HG03460 (cell line): ENCODE data around the gene TTC21A.
"Not testable (repeated sequence)": the region's sequence is repeated elsewhere in the genome, so short reads cannot be mapped to it uniquely, and the experiment has no call there.

ENCODE experiments used
- ATAC-seq: cut with Tn5 transposase; IDR thresholded peaks from one replicate; pipeline ENCODE4 v1.9.1; 2021; ENCODE audit not compliant: unreplicated experiment

Gene TTC21A, protein sequence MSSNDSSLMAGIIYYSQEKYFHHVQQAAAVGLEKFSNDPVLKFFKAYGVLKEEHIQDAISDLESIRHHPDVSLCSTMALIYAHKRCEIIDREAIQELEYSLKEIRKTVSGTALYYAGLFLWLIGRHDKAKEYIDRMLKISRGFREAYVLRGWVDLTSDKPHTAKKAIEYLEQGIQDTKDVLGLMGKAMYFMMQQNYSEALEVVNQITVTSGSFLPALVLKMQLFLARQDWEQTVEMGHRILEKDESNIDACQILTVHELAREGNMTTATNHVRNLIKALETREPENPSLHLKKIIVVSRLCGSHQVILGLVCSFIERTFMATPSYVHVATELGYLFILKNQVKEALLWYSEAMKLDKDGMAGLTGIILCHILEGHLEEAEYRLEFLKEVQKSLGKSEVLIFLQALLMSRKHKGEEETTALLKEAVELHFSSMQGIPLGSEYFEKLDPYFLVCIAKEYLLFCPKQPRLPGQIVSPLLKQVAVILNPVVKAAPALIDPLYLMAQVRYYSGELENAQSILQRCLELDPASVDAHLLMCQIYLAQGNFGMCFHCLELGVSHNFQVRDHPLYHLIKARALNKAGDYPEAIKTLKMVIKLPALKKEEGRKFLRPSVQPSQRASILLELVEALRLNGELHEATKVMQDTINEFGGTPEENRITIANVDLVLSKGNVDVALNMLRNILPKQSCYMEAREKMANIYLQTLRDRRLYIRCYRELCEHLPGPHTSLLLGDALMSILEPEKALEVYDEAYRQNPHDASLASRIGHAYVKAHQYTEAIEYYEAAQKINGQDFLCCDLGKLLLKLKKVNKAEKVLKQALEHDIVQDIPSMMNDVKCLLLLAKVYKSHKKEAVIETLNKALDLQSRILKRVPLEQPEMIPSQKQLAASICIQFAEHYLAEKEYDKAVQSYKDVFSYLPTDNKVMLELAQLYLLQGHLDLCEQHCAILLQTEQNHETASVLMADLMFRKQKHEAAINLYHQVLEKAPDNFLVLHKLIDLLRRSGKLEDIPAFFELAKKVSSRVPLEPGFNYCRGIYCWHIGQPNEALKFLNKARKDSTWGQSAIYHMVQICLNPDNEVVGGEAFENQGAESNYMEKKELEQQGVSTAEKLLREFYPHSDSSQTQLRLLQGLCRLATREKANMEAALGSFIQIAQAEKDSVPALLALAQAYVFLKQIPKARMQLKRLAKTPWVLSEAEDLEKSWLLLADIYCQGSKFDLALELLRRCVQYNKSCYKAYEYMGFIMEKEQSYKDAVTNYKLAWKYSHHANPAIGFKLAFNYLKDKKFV (N-terminal part only)

DNA sequence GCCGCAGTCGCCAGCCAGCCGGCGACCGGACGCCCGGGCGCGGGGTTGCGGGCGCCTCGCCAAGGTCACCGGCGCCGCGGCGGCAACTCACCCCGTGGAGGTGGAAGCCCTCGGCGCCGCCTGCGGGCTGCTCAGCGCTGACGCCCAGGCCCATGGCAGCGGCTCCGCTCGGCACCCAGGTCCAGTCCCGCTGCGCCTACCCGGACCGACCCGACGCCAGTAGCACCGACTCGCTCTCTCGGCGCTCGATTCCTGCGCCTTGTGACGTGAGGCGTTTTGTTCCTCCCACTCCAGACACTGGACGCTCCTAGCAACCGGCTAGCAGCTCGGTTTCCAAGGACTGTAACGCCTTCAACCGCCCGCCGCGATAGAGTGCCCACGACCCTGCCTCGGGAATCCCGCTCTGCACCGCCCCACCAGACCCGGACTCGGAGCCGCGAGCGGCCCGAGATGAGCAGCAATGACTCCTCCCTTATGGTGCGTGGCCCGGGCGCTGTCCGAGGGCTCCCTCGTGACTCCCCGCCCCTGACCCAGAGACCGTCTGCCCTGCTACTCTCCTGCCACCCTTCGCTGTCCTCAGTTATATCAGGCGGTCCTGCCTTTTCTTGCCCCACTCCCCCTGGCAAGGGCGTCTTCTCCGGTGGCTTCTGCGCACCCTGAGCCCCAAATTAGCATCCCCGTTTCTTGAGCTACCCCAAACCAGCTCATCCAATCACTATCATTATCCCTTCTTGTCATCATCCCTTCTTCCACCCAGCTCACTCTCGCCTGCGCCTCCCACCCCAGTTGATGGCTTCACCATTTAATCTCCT is at the start of gene TTC21A, which contains the start of gene GORASP1:
Gene TTC21A, plus strand, starts transcription at position 293 of the 812 bp plus-strand sequence. Its CDS starts 158 bp downstream, at position 451.
Gene GORASP1, minus strand, starts transcription at position 240 of the 812 bp plus-strand sequence. Its CDS starts 86 bp downstream, at position 154.
- peak; percentile 46 for ATAC-seq

DNA sequence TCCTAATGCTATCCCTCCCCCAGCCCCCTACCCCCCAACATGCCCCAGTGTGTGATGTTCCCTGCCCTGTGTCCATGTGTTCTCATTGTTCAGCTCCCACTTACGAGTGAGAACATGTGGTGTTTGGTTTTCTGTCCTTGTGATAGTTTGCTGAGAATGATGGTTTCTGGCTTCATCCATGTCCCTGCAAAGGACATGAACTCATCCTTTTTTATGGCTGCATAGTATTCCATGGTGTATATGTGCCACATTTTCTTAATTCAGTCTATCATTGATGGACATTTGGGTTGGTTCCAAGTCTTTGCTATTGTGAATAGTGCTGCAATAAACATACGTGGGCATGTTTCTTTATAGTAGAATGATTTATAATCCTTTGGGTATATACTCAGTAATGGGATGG is 46.3 kb upstream of the TTC21A start:
- ATAC-seq: not testable (repeated sequence)

DNA sequence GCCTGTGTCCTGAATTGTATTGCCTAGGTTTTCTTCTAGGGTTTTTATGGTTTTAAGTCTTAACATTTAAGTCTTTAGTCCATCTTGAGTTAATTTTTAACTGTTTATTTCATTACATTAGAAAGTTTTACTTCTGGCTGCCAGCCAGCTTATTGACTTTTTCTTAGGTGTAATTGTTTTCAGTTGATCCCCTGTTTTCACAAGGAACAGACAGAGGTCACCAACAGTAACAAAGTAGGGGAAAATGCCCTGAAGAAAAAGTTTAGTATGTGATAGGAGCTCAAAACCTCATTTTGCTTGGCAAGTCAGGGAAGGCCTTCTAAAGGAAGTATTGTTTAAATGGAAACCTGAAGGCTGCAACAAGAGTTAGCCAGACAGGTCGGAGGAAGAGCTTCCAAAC is 45.3 kb upstream of the TTC21A start:
- no peak for ATAC-seq

DNA sequence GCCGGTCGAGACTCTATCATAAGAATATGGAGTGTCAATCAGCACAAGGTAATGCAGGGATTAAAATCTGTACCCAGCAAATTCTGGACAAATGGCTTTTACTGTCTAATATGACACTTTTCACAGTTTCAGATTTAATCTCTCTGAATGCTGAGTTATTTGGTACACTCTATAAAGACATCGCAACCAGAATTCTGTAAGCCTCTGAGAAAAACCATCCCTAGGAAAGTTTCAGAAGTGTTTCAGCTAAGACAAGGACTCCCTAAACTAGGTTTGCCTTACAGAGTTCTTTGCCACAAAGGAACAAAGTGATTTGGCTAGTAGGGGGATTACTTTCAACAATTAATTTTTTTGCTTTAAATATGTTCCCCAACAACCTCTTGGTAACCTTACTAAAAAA is 44.3 kb upstream of the TTC21A start:
- no peak for ATAC-seq

DNA sequence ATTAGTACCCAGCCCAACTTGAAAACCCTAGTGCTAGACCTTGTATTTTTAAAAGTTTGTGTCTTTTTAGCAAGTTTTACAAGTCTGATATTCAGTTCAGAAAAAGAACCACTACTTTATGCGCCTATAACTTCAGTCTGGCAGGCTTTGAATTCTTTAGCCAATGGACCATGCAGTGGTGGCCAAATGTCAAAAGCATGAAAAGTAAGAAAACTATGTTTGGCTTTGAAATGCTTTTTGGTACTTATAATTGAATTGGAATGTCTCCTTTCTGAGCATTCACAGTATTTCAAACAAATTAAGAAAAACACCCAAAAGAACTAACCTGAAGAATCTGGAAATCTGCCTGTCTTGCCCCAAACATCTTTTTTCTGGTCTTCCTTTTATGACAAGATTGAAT is 42.8 kb upstream of the TTC21A start:
- ATAC-seq: no peak

DNA sequence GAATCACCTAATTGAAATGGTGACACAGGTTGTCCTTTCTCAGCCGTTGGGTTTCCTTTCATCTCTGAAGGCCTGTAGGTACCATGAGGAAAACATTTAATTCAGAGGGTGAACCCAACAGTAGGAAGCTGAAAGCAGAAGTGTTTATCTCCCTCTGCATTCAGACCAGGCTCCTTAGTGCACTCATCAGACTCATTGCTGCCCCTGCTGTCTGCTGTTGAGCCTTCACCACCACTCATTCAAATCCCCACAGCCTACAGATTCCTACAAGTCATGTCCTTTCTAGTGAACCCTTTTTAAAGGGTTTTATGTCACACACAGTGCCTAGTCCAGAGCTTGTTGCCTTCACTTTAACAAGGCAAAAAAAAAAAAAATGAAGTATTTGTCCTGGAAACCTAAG is 42.3 kb upstream of the TTC21A start:
- ATAC-seq: peak; percentile 97

DNA sequence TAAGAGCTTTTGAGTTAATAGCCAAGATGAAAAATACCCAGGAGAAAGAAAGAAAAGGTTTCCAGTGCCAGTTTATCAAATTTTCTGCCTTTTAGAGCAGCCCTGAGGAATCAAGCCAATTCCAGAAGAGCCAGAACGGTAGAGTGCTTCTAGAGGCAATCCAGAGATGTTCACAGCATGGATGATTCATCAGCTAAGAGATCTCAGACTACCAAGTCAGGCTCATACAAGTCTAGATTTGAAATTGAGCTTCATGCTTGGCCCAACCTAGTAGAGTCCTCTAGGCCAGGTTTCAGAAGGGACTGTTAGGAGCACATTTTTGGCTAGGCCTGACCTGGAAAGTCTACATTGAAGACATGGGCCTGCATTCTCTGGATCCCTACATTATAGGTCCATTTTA is 40.2 kb upstream of the TTC21A start:
- ATAC-seq: no peak

DNA sequence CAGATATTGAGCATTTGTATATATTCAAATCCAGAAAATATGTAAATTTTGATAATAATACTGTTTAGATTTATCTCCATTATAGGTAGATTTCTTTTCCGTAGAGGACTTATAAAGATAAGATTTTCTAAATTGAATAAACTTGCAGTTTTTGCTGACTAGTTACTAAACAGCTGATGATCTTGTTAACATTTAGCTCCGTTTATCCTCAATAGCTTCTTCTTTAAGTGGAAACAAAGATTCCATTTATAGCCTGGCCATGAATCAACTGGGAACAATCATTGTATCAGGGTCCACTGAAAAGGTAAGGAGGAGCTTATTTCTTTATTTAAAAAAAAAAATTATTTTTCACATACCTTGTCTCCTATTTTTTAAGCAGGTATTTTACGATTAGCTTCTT is 38.9 kb upstream of the TTC21A start:
- no peak for ATAC-seq

DNA sequence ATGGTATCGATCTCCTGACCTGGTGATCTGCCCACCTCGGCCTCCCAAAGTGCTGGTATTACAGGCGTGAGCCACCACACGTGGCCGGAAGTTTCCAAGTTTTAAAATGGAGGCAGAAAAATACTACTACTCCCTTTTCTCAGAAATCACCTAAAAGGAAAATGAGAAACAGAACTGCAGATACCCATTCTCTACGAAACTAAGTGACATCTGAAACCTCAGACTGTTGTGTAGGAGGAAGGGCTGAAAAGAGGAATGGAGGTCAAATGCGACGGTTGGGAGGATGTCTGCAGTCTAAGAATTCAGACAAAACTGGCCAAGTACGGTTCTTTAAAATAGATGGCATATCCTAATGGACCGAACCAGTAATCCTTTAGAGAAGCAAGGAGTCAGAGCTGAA is 31.6 kb upstream of the TTC21A start:
- no peak for ATAC-seq

DNA sequence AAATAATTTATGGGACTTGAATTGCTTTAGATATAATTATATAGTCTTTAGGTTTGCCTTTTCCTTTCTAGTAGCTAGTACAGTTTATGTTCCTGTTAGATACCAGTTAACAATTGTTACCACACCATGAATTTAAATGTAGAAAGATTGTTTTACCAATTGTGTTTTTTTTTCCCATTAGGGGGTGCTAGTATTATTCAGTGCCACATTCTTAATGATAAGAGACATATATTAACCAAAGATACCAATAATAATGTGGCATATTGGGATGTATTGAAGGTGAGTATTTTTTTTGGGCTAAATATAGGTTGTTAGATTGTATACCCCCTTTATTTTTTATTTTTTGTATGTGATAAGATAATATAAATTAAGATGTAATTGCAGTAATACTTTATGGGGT is 27.9 kb upstream of the TTC21A start:
- ATAC-seq: no peak

DNA sequence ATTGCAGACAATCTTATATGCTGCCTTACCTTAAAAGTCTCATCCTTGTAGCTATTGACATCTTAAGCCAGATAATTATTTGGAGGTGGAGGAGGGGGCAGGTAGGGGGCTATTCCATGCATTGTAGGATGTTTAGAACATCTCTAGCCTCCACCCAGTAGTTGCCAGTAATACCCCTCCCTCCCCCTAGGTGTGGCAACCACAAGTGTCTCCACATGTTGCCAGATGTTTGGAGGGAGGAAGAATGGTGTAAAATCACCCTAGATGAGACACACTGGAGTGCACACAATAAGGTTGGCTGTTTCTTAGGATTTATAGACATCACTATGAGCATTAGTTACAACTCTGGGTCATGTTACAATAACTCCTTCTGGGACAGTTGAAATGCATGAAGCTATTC is 27.5 kb upstream of the TTC21A start:
- no peak for ATAC-seq

DNA sequence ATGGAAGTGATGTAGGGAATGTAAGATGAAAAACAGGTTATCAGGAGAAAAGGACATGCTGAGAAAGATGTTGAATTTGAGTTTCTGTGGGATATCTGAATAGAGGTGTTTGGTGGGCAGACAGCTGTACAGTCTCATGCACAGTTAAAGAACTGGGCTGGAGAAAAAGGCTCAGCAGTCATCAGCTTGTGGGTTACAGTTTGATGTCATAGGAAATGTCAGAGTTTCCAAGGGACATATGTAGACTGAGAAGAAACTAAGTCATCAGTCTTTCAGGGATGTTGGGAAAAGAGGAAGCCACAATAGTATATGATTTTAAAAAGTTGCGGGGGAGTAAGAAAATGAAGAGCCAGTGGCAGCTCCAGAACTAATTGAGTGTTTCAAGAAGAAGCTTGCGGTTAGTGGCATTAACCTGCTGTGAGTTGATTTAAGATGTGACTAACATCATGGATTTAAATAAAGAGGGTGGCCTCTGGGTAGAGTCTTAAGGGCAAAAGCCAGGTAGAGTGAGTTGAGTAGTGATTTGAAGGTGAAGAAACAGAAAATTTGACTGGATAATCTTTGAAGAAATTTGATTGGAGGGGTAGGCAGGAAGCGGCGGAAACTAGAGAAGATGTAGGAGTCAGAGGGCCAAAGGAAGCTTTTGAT is 24.7 kb upstream of the TTC21A start:
- ATAC-seq: no peak

DNA sequence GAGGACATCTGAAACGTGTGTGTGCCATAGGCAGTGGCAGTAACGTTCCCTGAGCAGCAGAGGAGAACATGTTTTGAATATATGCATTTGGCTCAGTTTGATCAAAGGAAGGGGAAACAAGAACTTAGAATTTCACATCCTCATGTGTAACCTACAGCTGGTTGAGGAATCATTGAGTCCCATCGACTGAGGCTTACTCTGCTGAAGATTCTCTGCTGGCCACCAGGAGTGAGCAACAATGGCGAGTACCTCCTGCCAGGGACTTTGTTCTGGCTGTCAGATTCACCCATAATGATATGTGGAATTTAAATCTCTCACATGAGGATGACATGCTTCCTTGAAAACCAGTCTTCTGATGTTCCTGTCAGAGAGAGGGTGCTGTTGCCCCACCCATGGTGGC is 21.3 kb upstream of the TTC21A start:
- no peak for ATAC-seq

DNA sequence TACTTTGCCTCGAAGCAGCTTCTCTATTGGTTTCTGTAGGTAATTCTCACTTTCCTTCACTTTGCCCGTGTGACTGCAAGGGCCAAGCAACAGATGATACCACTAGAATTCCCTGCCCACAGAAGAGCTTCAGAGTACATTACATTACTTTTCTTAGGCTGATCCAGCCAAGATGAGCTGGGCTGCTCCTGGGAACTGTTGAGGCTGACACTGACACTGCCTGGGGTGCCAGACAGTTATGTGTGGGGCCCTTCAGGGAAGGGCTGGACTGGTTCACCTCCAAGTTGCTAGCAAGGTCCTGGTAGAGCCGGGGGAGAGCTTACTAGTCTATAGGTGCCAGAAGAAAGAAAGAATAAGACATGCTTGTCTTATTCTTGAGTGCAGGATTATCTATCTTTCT is 19.0 kb upstream of the TTC21A start:
- ATAC-seq: no peak

DNA sequence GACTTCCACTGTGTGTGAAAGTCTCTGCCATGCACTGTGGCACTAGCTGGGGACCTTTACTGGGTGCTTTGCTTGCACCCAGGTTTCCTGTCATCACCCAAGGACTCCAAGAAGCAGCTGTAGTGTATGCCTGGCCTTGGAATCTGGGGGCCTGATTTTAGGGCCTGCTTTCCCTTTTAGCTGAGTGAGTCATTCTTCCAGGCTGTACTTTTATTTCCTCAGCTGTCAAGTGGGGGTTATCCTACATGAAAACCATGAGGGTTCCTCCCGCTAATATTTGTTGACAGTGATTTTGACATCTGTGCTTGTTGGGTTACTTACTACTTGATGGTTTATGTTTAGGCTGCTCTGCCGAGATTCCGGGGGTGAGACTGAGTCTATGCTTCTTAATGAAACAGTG is 18.6 kb upstream of the TTC21A start:
- ATAC-seq: no peak

DNA sequence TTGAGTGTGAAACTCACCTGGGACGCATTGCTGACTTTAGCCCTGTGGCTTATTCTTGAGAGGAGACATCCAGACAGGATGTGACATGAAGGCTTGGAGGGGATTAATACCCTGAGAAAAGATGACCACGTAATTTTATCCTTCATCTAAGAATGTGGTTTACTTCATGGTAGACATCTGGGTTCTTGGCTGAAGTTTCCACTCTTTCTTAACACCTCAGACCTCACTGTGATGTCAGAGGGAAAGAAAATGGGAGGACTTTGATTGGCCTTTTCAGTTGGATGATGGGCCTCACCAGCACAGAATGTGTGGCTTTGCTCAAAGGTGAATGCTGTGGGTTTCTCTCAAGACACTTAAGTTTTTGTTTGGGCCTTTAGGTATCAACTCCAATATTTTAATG is 16.6 kb upstream of the TTC21A start:
- no peak for ATAC-seq

DNA sequence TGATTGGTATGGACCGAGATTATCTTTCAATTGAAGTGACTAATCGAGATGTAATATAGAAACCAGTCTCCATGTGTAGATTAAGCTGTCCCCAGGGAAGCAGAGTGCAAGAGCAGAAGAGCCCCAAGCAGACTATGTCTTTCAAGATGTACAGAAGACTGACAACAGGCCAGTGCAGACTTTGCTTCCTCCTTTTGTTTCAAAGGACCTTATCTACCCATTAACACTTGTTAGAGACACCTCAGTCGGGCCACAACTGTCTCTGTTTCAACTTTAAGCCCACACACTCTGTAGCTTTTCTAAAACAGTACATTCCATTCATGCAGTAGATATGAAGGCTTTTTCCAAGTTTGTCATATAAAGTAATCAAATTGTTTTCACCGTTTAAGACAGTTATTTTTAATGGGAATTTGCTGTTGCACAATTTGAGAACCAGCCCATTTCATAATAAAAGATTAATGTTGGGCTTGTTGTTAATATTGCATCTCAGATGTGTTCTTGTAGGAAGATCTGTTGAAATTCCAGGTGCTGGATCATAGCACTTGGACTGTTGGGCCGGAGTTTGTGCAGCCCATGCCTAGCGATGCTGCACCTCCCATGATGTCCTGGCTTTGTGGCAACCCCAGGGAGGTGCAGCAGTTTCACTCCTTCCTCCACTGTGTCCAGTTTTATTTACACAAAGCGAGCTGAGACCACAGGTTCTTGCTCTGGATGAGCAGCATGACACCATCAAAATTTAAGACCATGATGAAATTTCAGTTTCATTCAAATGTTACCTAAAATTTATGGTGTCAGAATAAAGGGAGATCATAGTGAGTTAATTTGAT is 12.4 kb upstream of the TTC21A start:
- no peak for ATAC-seq

DNA sequence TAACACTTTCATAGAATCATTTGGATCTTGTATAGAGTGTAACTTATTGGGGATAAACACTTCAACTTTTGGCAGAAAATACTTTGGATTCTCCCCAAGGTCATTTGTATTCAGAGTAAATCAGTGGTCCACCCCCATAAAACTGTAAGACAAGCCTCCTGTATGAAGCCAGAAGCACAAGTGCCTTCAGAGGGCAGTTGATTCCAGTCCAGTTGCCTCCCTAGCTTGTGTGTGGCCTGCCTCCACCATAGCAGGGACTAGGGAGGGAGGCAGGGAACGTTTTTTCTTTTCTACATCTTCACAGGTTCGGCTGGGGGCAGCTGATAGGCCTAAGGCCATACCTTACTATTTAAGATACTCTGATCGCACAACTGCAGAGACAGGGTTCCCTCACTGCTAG is 11.7 kb upstream of the TTC21A start:
- no peak for ATAC-seq

DNA sequence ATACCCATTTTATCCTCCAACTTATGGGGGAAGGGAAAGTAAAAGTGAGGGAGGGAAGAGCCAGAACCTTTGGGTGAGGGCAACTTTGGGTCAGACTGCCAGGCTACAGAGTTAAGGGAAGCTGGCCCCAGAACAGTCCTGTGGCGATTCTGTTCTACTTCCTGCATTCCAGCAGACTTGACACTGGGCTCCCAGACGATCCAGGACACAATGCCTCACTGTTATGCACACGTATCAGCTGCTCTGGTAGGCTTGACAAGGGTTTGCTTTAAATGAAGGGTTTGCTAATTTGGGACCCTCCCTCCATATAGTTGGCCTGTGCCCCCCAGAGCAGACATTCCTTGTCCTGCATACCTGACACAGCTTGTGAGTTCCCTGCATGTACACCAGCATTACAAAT is 10.7 kb upstream of the TTC21A start:
- no peak for ATAC-seq
